Urinary bladder (tissue), 4 donors: Measurements from ENCODE around the gene TJP2. TPM values are rescaled to one million over a fixed set of nuclear protein-coding genes. Genes with fewer than 3 reads are reported as not detected.
A peak's percentile ranks its signal among the peaks of the same experiment; 100 is the strongest.

Experiments used
- DNase-seq: peaks from one replicate; pipeline ENCODE4 v3.0.0-alpha.2; 2015; ENCODE audit errors: extremely low spot score
- H3K27ac ChIP-seq: one replicate; pipeline ENCODE4 v1.5.1; 2013; ENCODE audit warnings: low read depth, mild to moderate bottlenecking, moderate library complexity
- H3K36me3 ChIP-seq: one replicate; pipeline ENCODE4 v1.6.1; 2013; ENCODE audit warnings: mild to moderate bottlenecking, moderate library complexity; ENCODE audit not compliant: insufficient read depth
- H3K4me1 ChIP-seq: one replicate; pipeline ENCODE4 v1.6.1; 2013; ENCODE audit warnings: mild to moderate bottlenecking, moderate library complexity; ENCODE audit not compliant: insufficient read depth
- H3K4me3 ChIP-seq: one replicate; pipeline ENCODE4 v1.5.1; 2013; ENCODE audit warnings: low read depth, low read length
- WGBS: extraction: QIAGEN DNeasy Blood & Tissue Kit; methylation state at CpG from one replicate; pipeline ENCODE4 v1.1.7; 2013; 5-methylcytosine and 5-hydroxymethylcytosine counted together
- polyA plus RNA-seq: library from polyadenylated mRNA; stranded (reverse); fragments of 200-250 nt; gene quantifications from one replicate; pipeline ENCODE4 v1.2.3, GENCODE V29; 2013
- total RNA-seq: library from RNA; depleted of rRNA; stranded (reverse); fragments of >200 nt; gene quantifications from one replicate; pipeline ENCODE4 v1.2.3, GENCODE V29; 2014
- donor health status: healthy with polysubstance abuse.
- donor health status: healthy.

The TJP2 gene
- total and polyA plus RNA-seq, 2 donors = 56.3 to 72.1 TPM

DNA sequence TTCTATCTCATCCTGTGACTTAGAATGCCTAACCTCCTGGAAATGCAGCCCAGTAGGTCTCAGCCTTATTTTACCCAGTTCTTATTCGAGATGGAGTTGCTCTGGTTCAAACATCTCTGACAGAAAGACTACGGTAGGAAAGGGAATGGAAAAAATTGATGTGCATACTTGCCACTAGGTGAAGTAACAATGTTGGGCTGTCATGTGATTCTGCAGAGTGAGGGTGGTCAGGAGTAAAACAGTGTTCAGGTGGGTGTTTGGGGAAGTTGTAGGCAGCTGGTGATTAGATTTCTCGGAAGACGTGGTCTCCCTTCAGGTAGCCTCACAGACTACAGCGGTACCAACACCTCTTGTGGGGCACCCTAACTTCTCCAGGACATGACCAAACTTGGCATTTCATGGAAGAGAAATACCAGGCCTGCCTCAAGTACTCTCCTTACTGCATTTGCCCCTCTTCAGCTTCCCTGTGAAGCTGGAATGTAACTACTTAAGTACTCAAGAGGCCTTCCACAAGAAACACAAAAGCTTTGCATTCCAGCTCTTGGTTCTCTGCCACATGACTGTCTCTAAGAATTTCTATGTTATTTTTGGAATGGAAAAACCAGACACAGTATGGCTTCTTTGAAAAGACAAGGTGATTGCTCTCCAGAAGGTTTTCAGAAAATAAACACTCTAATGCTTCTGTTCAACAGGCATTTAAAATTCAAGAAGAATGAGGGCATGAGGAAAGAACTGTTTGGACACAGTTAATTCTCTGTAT is 133.5 kb downstream of the TJP2 start:
- no peak overlapping the region for H3K27ac ChIP-seq
- WGBS = 79% methylated on average over 5 of the region's 5 CpGs

DNA sequence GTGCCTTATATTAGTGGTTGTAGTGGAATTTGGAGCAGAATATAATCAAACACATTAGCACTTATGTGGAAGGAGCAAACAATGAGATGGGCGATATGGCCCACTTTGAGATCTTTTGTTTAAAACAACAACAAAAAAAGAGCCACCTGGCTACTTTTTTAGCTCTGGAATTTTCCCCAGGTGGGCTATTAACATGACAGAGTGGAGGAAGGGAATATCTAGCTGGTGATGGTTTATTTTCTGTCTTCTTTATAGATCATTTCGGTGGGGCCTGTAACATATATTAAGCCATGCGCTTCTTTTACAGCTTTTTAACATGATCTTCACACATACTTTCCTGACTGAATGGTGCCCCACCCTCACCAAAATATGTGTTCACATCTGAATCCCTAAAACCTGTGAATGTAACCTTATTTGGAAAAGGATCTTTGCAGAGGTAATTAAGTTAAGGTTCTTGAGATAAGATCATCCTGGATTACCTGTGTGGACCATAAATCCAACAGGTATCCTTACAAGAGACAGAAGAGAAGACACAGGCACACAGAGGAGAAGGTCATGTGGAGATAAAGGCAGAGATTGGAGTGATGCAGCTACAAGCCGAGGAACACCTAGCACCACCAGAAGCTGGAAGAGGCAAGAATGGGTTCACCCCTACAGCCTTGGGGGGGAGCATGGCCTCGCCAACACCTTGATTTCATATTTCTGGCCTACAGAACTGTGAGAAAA is 134.3 kb downstream of the TJP2 start:
- H3K27ac ChIP-seq = no peak overlapping the region
- DNase-seq = no peak
- H3K4me1 ChIP-seq = no peaks in the 10 kb centered on the region
- H3K4me3 ChIP-seq = no peak overlapping the region
- 78% methylated on average over 5 of the region's 5 CpGs for WGBS
- no peaks in the 10 kb centered on the region for H3K36me3 ChIP-seq

More for the DNA sequence above, 133.5 kb downstream of the TJP2 start:
- no peak overlapping the region for H3K4me3 ChIP-seq
- peak; percentile 36 for DNase-seq
- H3K4me1 ChIP-seq = no peaks in the 10 kb centered on the region
- no peaks in the 10 kb centered on the region for H3K36me3 ChIP-seq

DNA sequence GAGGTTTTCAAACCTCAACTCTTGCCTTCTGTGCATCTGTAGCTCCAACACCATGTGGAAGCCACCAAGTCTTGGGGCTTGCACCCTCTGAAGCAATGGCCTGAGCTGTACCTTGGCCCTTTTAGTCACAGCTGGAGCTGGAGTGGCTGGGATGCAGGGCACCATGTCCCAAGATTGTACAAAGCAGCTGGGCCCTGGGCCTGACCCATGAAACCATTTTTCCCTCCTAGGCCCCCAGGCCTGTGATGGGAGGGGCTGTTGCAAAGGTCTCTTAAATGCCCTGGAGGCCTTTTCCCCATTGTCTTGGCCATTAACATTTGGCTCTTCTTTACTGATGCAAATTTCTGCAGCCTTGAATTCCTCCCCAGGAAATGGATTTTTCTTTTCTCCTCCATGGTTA is 139.1 kb downstream of the TJP2 start:
- no peak for DNase-seq
- H3K27ac ChIP-seq = no peak overlapping the region

DNA sequence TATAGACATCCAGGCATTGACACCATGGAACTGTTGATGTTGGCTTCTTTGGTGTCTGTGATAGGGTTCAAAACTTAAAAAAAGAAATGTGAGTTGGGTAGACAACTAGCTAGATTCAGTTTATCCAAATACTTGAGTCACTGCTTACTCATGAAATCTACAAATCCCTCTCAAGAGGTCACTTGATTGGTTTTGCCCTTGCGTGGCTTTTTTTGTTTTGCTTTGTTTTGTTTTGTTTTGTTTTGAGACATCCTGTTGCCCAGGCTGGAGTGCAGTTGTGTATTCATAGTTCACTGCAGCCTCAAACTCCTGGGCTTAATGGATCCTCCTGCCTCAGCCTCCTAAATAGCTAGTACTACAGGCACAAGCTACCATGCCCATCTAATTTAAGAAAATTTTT is 140.5 kb downstream of the TJP2 start:
- Histone ChIP-seq H3K4me1 (no peaks in the 10 kb centered on the region), H3K27ac (no peak overlapping the region), H3K4me3 (no peak overlapping the region), H3K36me3 (no peaks in the 10 kb centered on the region)
- WGBS = 85% methylated on average over 1 of the region's 1 CpG
- DNase-seq = no peak

More for the DNA sequence above, 139.1 kb downstream of the TJP2 start:
- Histone ChIP-seq H3K36me3 (no peaks in the 10 kb centered on the region), H3K4me1 (no peaks in the 10 kb centered on the region), H3K4me3 (no peak overlapping the region)

DNA sequence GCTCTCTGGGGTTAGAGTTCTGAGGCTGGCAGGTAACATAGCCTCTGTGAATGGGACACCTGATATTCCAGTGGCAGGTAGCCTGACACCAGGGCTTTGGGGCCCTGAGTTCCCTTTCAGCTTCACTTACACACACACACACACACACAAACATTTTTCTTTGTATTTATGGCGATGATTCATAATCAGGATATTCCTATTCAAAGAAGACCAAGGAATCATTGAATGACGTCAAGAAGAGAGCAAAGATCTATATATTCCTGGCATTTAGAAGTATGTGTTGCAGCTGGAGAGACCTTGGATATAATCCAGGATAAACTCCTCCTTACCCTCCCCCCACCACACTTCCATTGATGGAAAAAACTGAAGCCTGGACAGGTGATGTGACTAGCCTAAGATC is 143.0 kb downstream of the TJP2 start:
- Histone ChIP-seq H3K4me1 (no peaks in the 10 kb centered on the region), H3K36me3 (no peaks in the 10 kb centered on the region), H3K4me3 (no peak overlapping the region), H3K27ac (no peak overlapping the region)
- WGBS = 71% methylated on average over 2 of the region's 2 CpGs
- DNase-seq = no peak

DNA sequence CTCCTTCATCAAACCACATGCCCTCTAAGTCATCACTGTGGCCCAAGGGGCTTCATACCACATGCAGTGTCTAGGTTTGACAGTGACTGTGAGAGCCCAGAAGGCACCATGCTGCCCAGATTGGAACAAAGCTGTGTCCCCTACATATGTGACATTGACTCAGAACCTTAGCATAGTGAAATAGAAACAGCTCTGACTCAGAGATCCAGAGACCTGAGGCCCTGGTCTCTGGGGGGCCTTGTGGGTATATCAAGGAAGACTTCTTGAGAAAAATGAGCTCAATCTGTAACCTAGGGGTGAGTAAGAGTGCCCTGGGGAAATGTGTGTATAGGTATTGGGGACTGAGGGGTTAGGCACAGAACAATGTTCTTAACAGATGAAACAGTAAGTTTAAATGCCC is 143.8 kb downstream of the TJP2 start:
- Histone ChIP-seq H3K27ac (no peak overlapping the region), H3K36me3 (no peaks in the 10 kb centered on the region), H3K4me1 (no peaks in the 10 kb centered on the region), H3K4me3 (no peak overlapping the region)
- no peak for DNase-seq

DNA sequence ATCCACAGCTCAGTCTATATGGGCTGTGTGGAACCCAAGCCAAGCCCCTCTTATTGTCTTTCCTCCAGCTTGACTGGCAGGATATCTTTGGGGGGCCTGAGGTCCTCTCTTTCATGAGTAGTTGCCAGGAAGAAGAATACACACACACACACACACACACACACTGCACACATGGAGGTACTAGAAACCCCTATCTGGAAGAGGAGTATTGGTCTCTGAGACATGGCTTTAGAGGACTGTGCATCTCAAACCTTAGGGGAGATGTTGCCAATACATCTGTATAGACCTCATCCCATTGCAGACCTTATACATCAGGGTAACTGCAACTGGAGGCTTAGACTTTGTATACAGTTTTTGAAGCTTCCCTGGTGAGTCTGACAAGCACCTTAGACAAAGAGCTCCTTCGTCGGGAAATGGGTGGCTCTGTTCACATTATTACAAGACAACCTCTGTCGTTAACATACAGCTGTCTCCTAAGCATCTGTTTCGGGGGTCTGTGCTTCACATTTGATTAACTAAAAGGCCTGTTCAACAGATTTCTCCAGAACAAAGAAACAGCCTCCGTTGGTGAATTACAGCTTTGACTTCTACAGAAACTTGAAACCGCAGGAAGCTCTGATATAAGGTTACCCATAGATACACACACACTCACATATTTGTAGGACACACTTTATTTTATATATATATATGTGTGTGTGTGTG is 145.4 kb downstream of the TJP2 start:
- DNase-seq = no peak
- Histone ChIP-seq H3K36me3 (no peaks in the 10 kb centered on the region), H3K4me1 (no peaks in the 10 kb centered on the region), H3K27ac (no peak overlapping the region), H3K4me3 (no peak overlapping the region)
- 51% methylated on average over 6 of the region's 6 CpGs for WGBS

DNA sequence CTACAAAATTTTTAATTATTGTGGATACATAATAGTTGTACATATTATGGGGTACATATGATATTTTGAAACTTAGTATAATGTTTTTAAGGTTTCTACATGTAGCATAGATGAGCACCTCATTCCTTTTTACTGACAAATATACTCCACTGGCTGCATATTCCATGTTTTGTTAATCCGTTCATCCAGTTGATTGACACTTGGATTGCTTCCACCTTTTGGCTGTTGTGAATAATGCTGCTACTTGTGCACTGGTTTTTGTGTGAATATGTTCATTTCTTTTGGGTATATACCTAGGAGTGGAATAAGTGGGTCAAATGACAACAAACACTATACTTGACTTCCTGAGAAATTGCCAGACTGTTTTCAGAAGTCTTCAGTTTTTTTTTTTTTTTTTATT is 148.2 kb downstream of the TJP2 start:
- Histone ChIP-seq H3K4me3 (no peak overlapping the region), H3K27ac (no peak overlapping the region), H3K36me3 (no peaks in the 10 kb centered on the region), H3K4me1 (no peaks in the 10 kb centered on the region)
- 53% methylated on average over 1 of the region's 1 CpG for WGBS
- no peak for DNase-seq

DNA sequence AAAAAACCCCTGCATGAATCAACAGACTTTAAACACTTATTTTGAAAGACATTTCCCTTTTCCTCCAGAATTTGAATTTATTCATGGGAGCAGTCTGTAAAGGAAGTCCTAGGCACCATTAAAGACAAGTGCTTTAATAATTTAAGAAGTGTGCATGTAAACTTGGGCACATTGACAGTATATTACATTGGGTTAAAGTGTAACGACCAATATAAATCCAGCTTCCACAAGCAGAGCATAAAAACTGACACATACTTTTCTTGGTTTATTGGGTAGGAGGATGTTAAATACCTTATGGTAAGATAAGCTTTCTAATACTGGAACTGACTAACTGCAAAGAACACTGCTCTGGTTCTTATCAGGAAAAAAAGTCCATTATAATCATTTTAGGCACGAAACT is 149.8 kb downstream of the TJP2 start:
- WGBS = 30% methylated on average over 2 of the region's 2 CpGs
- H3K36me3 ChIP-seq = no peaks in the 10 kb centered on the region
- H3K27ac ChIP-seq = no peak overlapping the region
- H3K4me1 ChIP-seq = no peaks in the 10 kb centered on the region
- DNase-seq = no peak
- H3K4me3 ChIP-seq = no peak overlapping the region

Other genes starting within 250 kb of the TJP2 start
- gene PRKACG, start 160.2 kb upstream of the TJP2 start, total RNA-seq = not detected
- not detected for gene PRKACG, start 160.2 kb upstream of the TJP2 start, polyA plus RNA-seq
- gene FXN, start 138.5 kb upstream of the TJP2 start, total RNA-seq = 3.9 TPM
- 20.2 TPM for gene FXN, start 138.5 kb upstream of the TJP2 start, polyA plus RNA-seq
- 11.6 TPM for gene ENTREP1, start 150.9 kb downstream of the TJP2 start, total RNA-seq
- gene ENTREP1, start 150.9 kb downstream of the TJP2 start, polyA plus RNA-seq = 7.2 TPM